Endothelial cell of umbilical vein (primary cell): ENCODE measurements around the gene BPGM. TPM values are rescaled to one million over a fixed set of nuclear protein-coding genes. Genes with fewer than 3 reads are reported as not detected.
A peak's percentile ranks its signal among the peaks of the same experiment; 100 is the strongest.

ENCODE experiments used
- Bru-seq: library from RNA; stranded (reverse); fragments of 400-500 nt; gene quantifications from one replicate; lab custom pipeline; 2021; lab: Mats Ljungman, UMichigan
- BruChase-seq, 2 experiments: library from RNA; stranded (reverse); fragments of 400-500 nt; gene quantifications; one replicate each; lab custom pipeline; 2021; lab: Mats Ljungman, UMichigan
- BruUV-seq: library from RNA; stranded (reverse); fragments of 400-500 nt; replicated peaks from 2 replicates; lab custom pipeline; 2021; lab: Mats Ljungman, UMichigan
- CTCF ChIA-PET: fragments of 300-600, 350-600 bp; sonication (Branson Sonifier 250); formaldehyde crosslinking; loops from one replicate; lab custom pipeline; 2021; ENCODE audit warnings: antibody characterized with exemption, inconsistent platforms; lab: Charles Lee
- POLR2A ChIA-PET: fragments of 300-600, 350-600 bp; sonication (Branson Sonifier 250); formaldehyde crosslinking; loops from one replicate; lab custom pipeline; 2021; ENCODE audit warnings: antibody characterized with exemption, inconsistent platforms; lab: Charles Lee
- DNase-seq: peaks from one replicate; pipeline ENCODE4 v3.0.0-alpha.2; 2011; ENCODE audit warnings: low read depth, low spot score
- FAIRE-seq: peaks from 2 replicates; lab custom pipeline; 2011; peaks lifted over from hg19 to GRCh38; lab: Jason Lieb, UNC
- H2AFZ ChIP-seq: 2 replicates; pipeline ENCODE4 v1.6.0; 2012; ENCODE audit warnings: low read depth, low read length, control low read depth, inconsistent platforms
- H3K27ac ChIP-seq: 2 replicates; pipeline ENCODE4 v1.5.1; 2011; ENCODE audit warnings: low read depth, mild to moderate bottlenecking, control low read depth, low read length, moderate library complexity; ENCODE audit not compliant: insufficient read depth
- H3K27me3 ChIP-seq, 2 experiments: 2 replicates each; pipeline versions ENCODE4 v1.6.0 to v1.6.1; 2011; ENCODE audit warnings: low read length in 2 of 2, mixed read lengths in 1 of 2; ENCODE audit not compliant: control insufficient read depth in 2 of 2, insufficient read depth in 2 of 2
- H3K36me3 ChIP-seq, 2 experiments: 2 replicates in 1 of 2; 3 replicates in 1 of 2; pipeline ENCODE4 v1.5.1; 2011; ENCODE audit warnings: low read length in 2 of 2, mild to moderate bottlenecking in 1 of 2, moderate library complexity in 1 of 2; ENCODE audit not compliant: control insufficient read depth in 2 of 2, insufficient read depth in 2 of 2; ENCODE audit errors: extremely low read depth in 1 of 2
- H3K4me1 ChIP-seq: 3 replicates; pipeline ENCODE4 v1.5.1; 2011; ENCODE audit warnings: mild to moderate bottlenecking, low read length; ENCODE audit not compliant: control insufficient read depth, insufficient read depth; ENCODE audit errors: extremely low read depth
- H3K4me2 ChIP-seq: 2 replicates; pipeline ENCODE4 v1.6.1; 2011; ENCODE audit warnings: low read length, control low read depth, mixed read lengths; ENCODE audit not compliant: insufficient read depth
- H3K4me3 ChIP-seq, 3 experiments: fragments of 200-600 bp in 1 of 3; sonication (generic), shearing (Covaris generic) in 1 of 3; replicated peaks in 1 of 3; 2 replicates each; pipeline ENCODE4 v1.5.1; 2011 to 2016; ENCODE audit warnings: control low read depth in 3 of 3, low read length in 3 of 3, mild to moderate bottlenecking in 2 of 3, inconsistent platforms in 1 of 3, low read depth in 1 of 3, moderate library complexity in 1 of 3; ENCODE audit not compliant: insufficient read depth in 1 of 3
- H3K79me2 ChIP-seq: 2 replicates; pipeline ENCODE4 v1.6.0; 2012; ENCODE audit warnings: low read length, inconsistent platforms; ENCODE audit not compliant: control insufficient read depth, insufficient read depth
- H3K9ac ChIP-seq: replicated peaks from 2 replicates; pipeline ENCODE3; 2011; ENCODE audit warnings: low read length, control low read depth; ENCODE audit not compliant: insufficient read depth; ENCODE audit errors: extremely low read depth
- H3K9me1 ChIP-seq: replicated peaks from 3 replicates; pipeline ENCODE4 v1.6.0; 2011; ENCODE audit warnings: mild to moderate bottlenecking, low read length; ENCODE audit not compliant: control insufficient read depth, insufficient read depth; ENCODE audit errors: extremely low read depth
- H3K9me3 ChIP-seq: replicated peaks from 2 replicates; pipeline ENCODE4 v1.5.1; 2012; ENCODE audit warnings: low read length, inconsistent platforms; ENCODE audit not compliant: control insufficient read depth, insufficient read depth
- H4K20me1 ChIP-seq: replicated peaks from 2 replicates; pipeline ENCODE3; 2011; ENCODE audit warnings: mild to moderate bottlenecking, low read length; ENCODE audit not compliant: control insufficient read depth, insufficient read depth; ENCODE audit errors: extremely low read depth
- POLR2A ChIP-seq: IDR thresholded peaks from 2 replicates; pipeline ENCODE4 v1.6.1; 2012; ENCODE audit warnings: low read depth, mild to moderate bottlenecking, control low read depth, low read length
- POLR2AphosphoS5 ChIP-seq: IDR thresholded peaks from 2 replicates; pipeline ENCODE4 v1.6.1; 2012; ENCODE audit warnings: low read depth, mild to moderate bottlenecking, control low read depth, low read length, moderate library complexity; ENCODE audit not compliant: insufficient read depth
- dilution Hi-C: fragments of 300-500 bp; cut with MboI; formaldehyde crosslinking; loops from one replicate; pipeline ENCODE4 v1.15.0; 2019; ENCODE audit warnings: low sequenced_read_pairs; ENCODE audit not compliant: extremely low pct_ligation_motif_present
- intact Hi-C: fragments of 100-400 bp; cut with micrococcal nuclease; formaldehyde crosslinking; loops from one replicate; pipeline ENCODE4 v1.10.0; 2022
- long read RNA-seq: library from polyadenylated mRNA; stranded (forward); transcript quantifications from one replicate; pipeline ENCODE4 v2.0.0, GENCODE V29; 2021
- polyA minus RNA-seq, 3 experiments: library from RNA; depleted of rRNA, polyadenylated mRNA; stranded (reverse); fragments of >200 nt; gene quantifications; 1 replicate in 1 of 3; 2 replicates in 2 of 3; pipeline ENCODE4 v1.2.3, GENCODE V29; 2011
- polyA plus RNA-seq, 4 experiments: library from polyadenylated mRNA; depleted of rRNA in 3 of 4; stranded (reverse) in 3 of 4; unstranded in 1 of 4; fragments of >200 nt; gene quantifications; 2 replicates each; pipeline versions ENCODE4 v1.2.1 to v1.2.3, GENCODE V29; 2011 to 2012; ENCODE audit warnings: missing spikeins in 1 of 4
- total RNA-seq: library from RNA; stranded (reverse); gene quantifications from 2 replicates; pipeline ENCODE4 v1.2.3, GENCODE V29; 2021
- TF ChIP-seq, protein P1 (sequence below), 2 donors: IDR thresholded peaks; 1 replicate in 1 of 2; 2 replicates in 1 of 2; pipeline ENCODE4 v1.5.1; 2011; ENCODE audit warnings: low read length in 2 of 2, mild to moderate bottlenecking in 2 of 2, moderate library complexity in 2 of 2, control low read depth in 1 of 2, inconsistent platforms in 1 of 2, low read depth in 1 of 2; ENCODE audit not compliant: insufficient read depth in 1 of 2; ENCODE audit errors: extremely low read depth in 1 of 2
- TF ChIP-seq, protein P2 (sequence below): IDR thresholded peaks from 2 replicates; pipeline ENCODE4 v1.6.1; 2011; ENCODE audit not compliant: insufficient read depth, insufficient read length

The BPGM gene
- total RNA-seq (28.3 and 44.4 TPM in 2 replicates), polyA plus RNA-seq (18.9 and 24.2 TPM in 2 replicates), polyA minus RNA-seq (24.6 and 27.8 TPM in 2 replicates), Bru-seq, nascent RNA (percentile 84 among the genes with signal in this experiment), BruChase-seq, experiment 1, labeled RNA remaining after a 6-hour chase (percentile 70 among the genes with signal in this experiment), BruChase-seq, experiment 2, labeled RNA remaining after a 2-hour chase (percentile 80 among the genes with signal in this experiment)
- polyA plus RNA-seq (2011; cell fraction: cytosol; rRNA removed): 35.6 and 36.7 TPM in 2 replicates
- 24.4 and 31.7 TPM in 2 replicates for polyA plus RNA-seq (2011; cell fraction: nucleus; rRNA removed)
- polyA plus RNA-seq (2012): 62.5 and 70.6 TPM in 2 replicates
- 3.1 TPM for polyA minus RNA-seq (2011; cell fraction: cytosol; rRNA and poly(A)+ RNA removed)
- 25.4 and 28.9 TPM in 2 replicates for polyA minus RNA-seq (2011; cell fraction: nucleus; rRNA and poly(A)+ RNA removed)
- long read RNA-seq, transcript BPGM-201 (3 exons, 1,753 nt): major isoform, 117 of 152 reads
- long read RNA-seq, partial matches to known transcripts: 16 of 152 reads
- long read RNA-seq, other reads (novel, unspliced or antisense): 15 of 152 reads

DNA sequence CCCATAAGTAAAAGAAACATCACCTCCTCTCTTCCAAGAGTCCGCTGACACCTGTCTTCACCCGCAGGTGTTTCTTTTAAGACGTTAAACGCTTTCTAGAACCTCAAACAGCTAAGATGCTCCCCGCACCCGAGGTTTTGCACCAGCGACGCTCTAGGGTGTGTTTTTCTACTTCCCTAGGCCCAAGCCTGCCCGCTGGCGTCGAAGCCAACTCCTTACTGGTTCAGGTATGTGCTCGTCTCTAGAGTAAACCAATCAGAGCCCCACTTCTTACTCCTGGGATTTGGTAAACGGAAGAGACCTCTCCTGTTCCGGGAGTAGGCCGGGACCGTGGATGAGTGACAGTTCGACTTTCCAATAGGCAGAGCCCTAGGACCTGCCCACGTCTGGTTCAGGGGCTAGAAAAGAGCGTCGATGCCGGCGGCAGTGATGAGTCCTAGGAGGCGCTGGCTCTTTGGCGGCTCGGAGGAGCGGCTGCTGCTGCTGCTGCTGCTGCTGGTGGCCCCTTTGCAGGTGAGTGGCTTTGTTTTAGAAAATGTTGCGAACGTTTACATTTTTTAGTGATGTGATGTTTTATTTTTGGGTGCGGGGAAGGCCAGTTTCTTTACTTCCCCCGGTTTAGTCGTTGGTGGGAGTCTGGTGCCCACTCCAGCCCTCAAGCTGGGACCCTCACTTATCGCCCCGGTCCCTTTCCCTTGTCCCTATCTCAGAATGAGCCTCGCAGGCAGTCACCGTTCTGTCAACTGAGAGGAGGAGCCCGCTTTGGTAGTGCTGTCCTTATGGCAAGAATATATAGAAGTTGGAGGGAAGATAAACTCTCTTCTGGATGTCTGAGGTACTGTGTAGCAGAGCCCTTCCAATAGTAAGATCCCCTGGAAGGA lies at the start of gene BPGM:
Gene BPGM (plus strand): TSS at position 429 of the 881 bp plus-strand sequence. CDS start 14,655 bp downstream, outside the sequence.
- H3K79me2 ChIP-seq: peaks cover 45% of the 10 kb centered on the region
- peaks cover 11% of the 10 kb centered on the region for H3K4me1 ChIP-seq
- TSS peak; percentile 70 for BruUV-seq
- H4K20me1 ChIP-seq: no peaks in the 10 kb centered on the region
- peak within 1 kb of the TSS; percentile 99 for H3K4me2 ChIP-seq
- CTCF ChIA-PET: interaction anchor here (0.8 to 5.9 kb wide), 18 partner anchors 10 to 68 kb away, joined by 3 to 60 read pairs (median 4); no protein-coding TSS in a partner anchor
- intact Hi-C loops (loop anchor here (1.0 to 2.0 kb wide), 6 partner anchors 11 to 133 kb away; partner anchors contain the start of gene CALD1), dilution Hi-C loops (no loop called here)
- H3K9ac ChIP-seq: peak within 1 kb of the TSS; percentile 98
- H3K27ac ChIP-seq: peak within 1 kb of the TSS; percentile 81
- TF ChIP-seq POLR2A: peak; percentile 95
- TF ChIP-seq POLR2AphosphoS5: peak; percentile 92
- TF ChIP-seq, protein P1, sequence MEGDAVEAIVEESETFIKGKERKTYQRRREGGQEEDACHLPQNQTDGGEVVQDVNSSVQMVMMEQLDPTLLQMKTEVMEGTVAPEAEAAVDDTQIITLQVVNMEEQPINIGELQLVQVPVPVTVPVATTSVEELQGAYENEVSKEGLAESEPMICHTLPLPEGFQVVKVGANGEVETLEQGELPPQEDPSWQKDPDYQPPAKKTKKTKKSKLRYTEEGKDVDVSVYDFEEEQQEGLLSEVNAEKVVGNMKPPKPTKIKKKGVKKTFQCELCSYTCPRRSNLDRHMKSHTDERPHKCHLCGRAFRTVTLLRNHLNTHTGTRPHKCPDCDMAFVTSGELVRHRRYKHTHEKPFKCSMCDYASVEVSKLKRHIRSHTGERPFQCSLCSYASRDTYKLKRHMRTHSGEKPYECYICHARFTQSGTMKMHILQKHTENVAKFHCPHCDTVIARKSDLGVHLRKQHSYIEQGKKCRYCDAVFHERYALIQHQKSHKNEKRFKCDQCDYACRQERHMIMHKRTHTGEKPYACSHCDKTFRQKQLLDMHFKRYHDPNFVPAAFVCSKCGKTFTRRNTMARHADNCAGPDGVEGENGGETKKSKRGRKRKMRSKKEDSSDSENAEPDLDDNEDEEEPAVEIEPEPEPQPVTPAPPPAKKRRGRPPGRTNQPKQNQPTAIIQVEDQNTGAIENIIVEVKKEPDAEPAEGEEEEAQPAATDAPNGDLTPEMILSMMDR (IDR thresholded peaks at IDR 0.05; ENCODE audit: extremely low read depth in 1 of 2, insufficient read depth in 1 of 2, low read depth in 1 of 2, low read length in 2 of 2): peak in 1 of 2 donors; percentile 36
- TF ChIP-seq, protein P2, sequence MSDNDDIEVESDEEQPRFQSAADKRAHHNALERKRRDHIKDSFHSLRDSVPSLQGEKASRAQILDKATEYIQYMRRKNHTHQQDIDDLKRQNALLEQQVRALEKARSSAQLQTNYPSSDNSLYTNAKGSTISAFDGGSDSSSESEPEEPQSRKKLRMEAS: no peak
- H3K36me3 ChIP-seq: no peaks in the 10 kb centered on the region
- peak within 1 kb of the TSS; percentile 78 to 99 (median 97) for H3K4me3 ChIP-seq
- peak; percentile 97 for FAIRE-seq
- no peaks in the 10 kb centered on the region for H3K9me3 ChIP-seq
- no peaks in the 10 kb centered on the region for H3K9me1 ChIP-seq
- no peaks in the 10 kb centered on the region for H3K27me3 ChIP-seq
- POLR2A ChIA-PET: interaction anchor here (0.8 to 1.9 kb wide), 10 partner anchors 12 to 55 kb away, joined by 3 to 8 read pairs (median 4); no protein-coding TSS in a partner anchor
- H2AFZ ChIP-seq: peak within 1 kb of the TSS; percentile 8
- peak; percentile 100 for DNase-seq
